Liver (tissue), 9 donors: ENCODE results near the gene GOLT1B. TPM values are rescaled to one million over a fixed set of nuclear protein-coding genes. Genes with fewer than 3 reads are reported as not detected.

ENCODE experiments used
- DNase-seq: peaks from one replicate; pipeline ENCODE4 v3.0.0-alpha.2; 2017; ENCODE audit warnings: low spot score
- H3K27ac ChIP-seq, 2 donors: one replicate each; pipeline ENCODE4 v1.7.0; 2013; ENCODE audit warnings: inconsistent platforms in 2 of 2, low read length in 2 of 2, control low read depth in 1 of 2, low read depth in 1 of 2, mild to moderate bottlenecking in 1 of 2
- H3K27me3 ChIP-seq, 4 donors: one replicate each; pipeline versions ENCODE4 v1.6.1 to v1.7.0; 2013; ENCODE audit warnings: low read length in 3 of 4, inconsistent platforms in 1 of 4, mild to moderate bottlenecking in 1 of 4, moderate library complexity in 1 of 4; ENCODE audit not compliant: control insufficient read depth in 4 of 4, insufficient read depth in 4 of 4
- H3K36me3 ChIP-seq, 4 donors: one replicate each; pipeline versions ENCODE4 v1.6.1 to v1.7.0; 2013; ENCODE audit warnings: low read length in 3 of 4, mild to moderate bottlenecking in 3 of 4, low read depth in 1 of 4, moderate library complexity in 1 of 4; ENCODE audit not compliant: control insufficient read depth in 4 of 4, insufficient read depth in 3 of 4
- H3K4me1 ChIP-seq, 4 donors: one replicate each; pipeline versions ENCODE4 v1.6.1 to v1.7.0; 2013; ENCODE audit warnings: low read length in 3 of 4, mild to moderate bottlenecking in 3 of 4, moderate library complexity in 1 of 4; ENCODE audit not compliant: control insufficient read depth in 4 of 4, insufficient read depth in 4 of 4
- H3K4me3 ChIP-seq, 3 donors: one replicate each; pipeline versions ENCODE4 v1.6.1 to v1.7.0; 2013; ENCODE audit warnings: low read length in 3 of 3, control low read depth in 1 of 3, low read depth in 1 of 3, mild to moderate bottlenecking in 1 of 3
- H3K9ac ChIP-seq, 2 donors: one replicate each; pipeline ENCODE4 v1.7.0; 2013; ENCODE audit warnings: low read length in 2 of 2, mild to moderate bottlenecking in 2 of 2, moderate library complexity in 2 of 2, control low read depth in 1 of 2, low read depth in 1 of 2
- H3K9me3 ChIP-seq, 4 donors: one replicate each; pipeline versions ENCODE4 v1.6.1 to v1.7.0; 2013; ENCODE audit warnings: low read length in 3 of 4; ENCODE audit not compliant: control insufficient read depth in 4 of 4
- EGR1 ChIP-seq, 2 donors: IDR thresholded peaks; 2 replicates each; pipeline ENCODE4 v1.6.1; 2016 to 2018; ENCODE audit warnings: antibody characterized with exemption in 2 of 2, low read depth in 2 of 2
- FOXA1 ChIP-seq: IDR thresholded peaks from 2 replicates; pipeline ENCODE4 v1.6.1; 2016; ENCODE audit warnings: antibody characterized with exemption
- FOXA2 ChIP-seq: IDR thresholded peaks from 2 replicates; pipeline ENCODE4 v1.6.1; 2016; ENCODE audit warnings: antibody characterized with exemption
- GABPA ChIP-seq, 2 donors: IDR thresholded peaks in 1 of 2; conservative IDR thresholded peaks in 1 of 2; 2 replicates each; pipeline ENCODE4 v1.6.1; 2016; ENCODE audit warnings: antibody characterized with exemption in 2 of 2, mild to moderate bottlenecking in 1 of 2, moderate library complexity in 1 of 2
- HNF4A ChIP-seq, 2 donors: conservative IDR thresholded peaks; 2 replicates each; pipeline ENCODE4 v1.6.1; 2016; ENCODE audit warnings: antibody characterized with exemption in 2 of 2, mild to moderate bottlenecking in 2 of 2
- HNF4G ChIP-seq: IDR thresholded peaks from 2 replicates; pipeline ENCODE4 v1.6.1; 2016; ENCODE audit warnings: antibody characterized with exemption
- JUND ChIP-seq, 2 donors: IDR thresholded peaks; 2 replicates each; pipeline ENCODE4 v1.6.1; 2016; ENCODE audit warnings: antibody characterized with exemption in 2 of 2
- NR2F2 ChIP-seq: IDR thresholded peaks from 2 replicates; pipeline ENCODE4 v1.6.1; 2016; ENCODE audit warnings: antibody characterized with exemption
- RAD21 ChIP-seq, 2 donors: IDR thresholded peaks; 2 replicates each; pipeline ENCODE4 v1.6.1; 2016; ENCODE audit warnings: antibody characterized with exemption in 2 of 2, mild to moderate bottlenecking in 2 of 2
- RXRA ChIP-seq, 2 donors: IDR thresholded peaks; 2 replicates each; pipeline ENCODE4 v1.6.1; 2017 to 2018; ENCODE audit warnings: antibody characterized with exemption in 2 of 2, mild to moderate bottlenecking in 1 of 2
- TAF1 ChIP-seq: conservative IDR thresholded peaks from 2 replicates; pipeline ENCODE4 v1.6.1; 2016; ENCODE audit warnings: antibody characterized with exemption, mild to moderate bottlenecking
- YY1 ChIP-seq: IDR thresholded peaks from 2 replicates; pipeline ENCODE4 v1.6.1; 2016; ENCODE audit warnings: antibody characterized with exemption, mild to moderate bottlenecking
- WGBS: extraction: QIAGEN DNeasy Blood & Tissue Kit; methylation state at CpG from one replicate; pipeline ENCODE4 v1.1.7; 2013; 5-methylcytosine and 5-hydroxymethylcytosine counted together
- polyA plus RNA-seq, 2 donors: library from polyadenylated mRNA; stranded (reverse) in 1 of 2; unstranded in 1 of 2; fragments of 200-250 nt in 1 of 2; fragments of >200 nt in 1 of 2; fragmentation: Nextera tagmentation in 1 of 2; extraction: Ambion mirVana in 1 of 2; gene quantifications; one replicate each; pipeline versions ENCODE4 v1.2.1 to v1.2.3, GENCODE V29; 2013 to 2015
- total RNA-seq, 2 donors: library from RNA; depleted of rRNA; stranded (reverse); fragments of >200 nt; gene quantifications; one replicate each; pipeline ENCODE4 v1.2.3, GENCODE V29; 2014
- TF ChIP-seq, protein P1 (sequence below): IDR thresholded peaks from 2 replicates; pipeline ENCODE4 v1.6.1; 2016; ENCODE audit warnings: antibody characterized with exemption
- TF ChIP-seq, protein P2 (sequence below): IDR thresholded peaks from 2 replicates; pipeline ENCODE4 v1.6.1; 2016; ENCODE audit warnings: antibody characterized with exemption
- TF ChIP-seq, protein P3 (sequence below): IDR thresholded peaks from 2 replicates; pipeline ENCODE4 v1.6.1; 2016; ENCODE audit warnings: antibody characterized with exemption
- TF ChIP-seq, protein P4 (sequence below): IDR thresholded peaks from 2 replicates; pipeline ENCODE4 v1.6.1; 2016; ENCODE audit warnings: antibody characterized with exemption, mild to moderate bottlenecking
- TF ChIP-seq, protein P5 (sequence below): fragments of 150-350 bp; IDR thresholded peaks from 2 replicates; pipeline ENCODE4 v1.5.1; 2017; ENCODE audit warnings: improper control_type of control experiment, low read depth, low read length; ENCODE audit not compliant: missing input control
- donor health status: healthy.
- donor health status: healthy.
- donor health status: healthy.
- donor health status: healthy.
- donor health status: healthy.

Gene GOLT1B
- total and polyA plus RNA-seq, 4 donors: 11.0 to 36.9 (median 17.3) TPM

DNA sequence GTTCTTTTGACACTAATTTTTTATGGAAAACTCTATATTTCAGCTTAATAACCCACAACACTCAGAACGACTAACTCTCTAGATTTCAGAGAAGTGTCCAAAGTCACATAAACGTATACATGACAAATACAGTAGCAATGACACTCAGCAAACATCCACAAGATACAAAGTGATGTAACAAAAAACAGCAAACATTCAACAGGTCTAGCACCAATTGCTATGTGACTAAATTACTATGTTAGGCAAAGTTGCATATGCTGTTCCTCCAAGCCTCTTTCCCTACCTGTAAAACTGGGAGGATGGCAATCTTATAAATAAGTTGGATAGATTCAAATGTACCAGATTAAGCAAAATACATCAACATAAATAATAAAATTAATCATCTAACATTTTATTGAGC lies 1.8 kb upstream of the GOLT1B start:
- Histone ChIP-seq H3K4me1 (peaks cover 4 to 24% (median 20%) of the 10 kb centered on the region in 4 donors), H3K4me3 (no peak overlapping the region), H3K9ac (no peak overlapping the region), H3K36me3 (peaks cover 4 to 26% (median 18%) of the 10 kb centered on the region in 4 donors), H3K27ac (no peak overlapping the region), H3K27me3 (no peaks in the 10 kb centered on the region), H3K9me3 (no peaks in the 10 kb centered on the region)
- TF ChIP-seq TAF1 (no peak), YY1 (no peak)
- 81% methylated on average over 2 of the region's 2 CpGs for WGBS
- no peak for DNase-seq

DNA sequence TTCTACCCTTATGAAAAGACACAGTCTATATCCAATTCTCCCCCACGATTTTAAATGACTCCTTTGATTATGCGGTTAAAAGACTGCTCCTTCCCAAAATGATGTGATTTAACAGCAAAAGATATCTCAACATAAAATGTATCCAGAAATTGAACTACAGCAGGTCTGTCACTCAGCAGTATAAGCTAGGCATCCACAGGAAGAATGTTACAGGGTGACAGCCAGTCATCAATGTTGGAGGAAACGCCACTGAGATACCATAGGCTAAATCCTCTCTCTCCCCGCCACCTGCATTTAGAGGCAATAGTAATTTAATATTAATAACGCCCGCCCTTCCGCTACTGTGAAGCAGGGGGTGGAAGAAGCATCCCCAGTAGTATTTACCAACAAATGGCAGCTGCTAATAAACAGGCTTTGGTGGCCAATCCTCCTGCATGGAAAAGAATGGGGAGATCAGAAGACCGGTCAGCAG lies 767 bp upstream of the GOLT1B start:
- peak overlapping the region; percentile 68 to 73 for H3K9ac ChIP-seq
- peaks cover 4 to 28% (median 20%) of the 10 kb centered on the region in 4 donors for H3K4me1 ChIP-seq
- TF ChIP-seq YY1: no peak
- TF ChIP-seq, protein P1, sequence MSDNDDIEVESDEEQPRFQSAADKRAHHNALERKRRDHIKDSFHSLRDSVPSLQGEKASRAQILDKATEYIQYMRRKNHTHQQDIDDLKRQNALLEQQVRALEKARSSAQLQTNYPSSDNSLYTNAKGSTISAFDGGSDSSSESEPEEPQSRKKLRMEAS: no peak
- no peak for TF ChIP-seq NR2F2
- TF ChIP-seq FOXA2: no peak
- H3K27ac ChIP-seq: peak overlapping the region; percentile 64 to 66
- H3K9me3 ChIP-seq: no peaks in the 10 kb centered on the region
- peaks cover 3 to 22% (median 13%) of the 10 kb centered on the region in 4 donors for H3K36me3 ChIP-seq
- 13% methylated on average over 8 of the region's 8 CpGs for WGBS
- no peak for DNase-seq
- H3K27me3 ChIP-seq: no peaks in the 10 kb centered on the region
- peak overlapping the region; percentile 74 to 90 (median 83) for H3K4me3 ChIP-seq

DNA sequence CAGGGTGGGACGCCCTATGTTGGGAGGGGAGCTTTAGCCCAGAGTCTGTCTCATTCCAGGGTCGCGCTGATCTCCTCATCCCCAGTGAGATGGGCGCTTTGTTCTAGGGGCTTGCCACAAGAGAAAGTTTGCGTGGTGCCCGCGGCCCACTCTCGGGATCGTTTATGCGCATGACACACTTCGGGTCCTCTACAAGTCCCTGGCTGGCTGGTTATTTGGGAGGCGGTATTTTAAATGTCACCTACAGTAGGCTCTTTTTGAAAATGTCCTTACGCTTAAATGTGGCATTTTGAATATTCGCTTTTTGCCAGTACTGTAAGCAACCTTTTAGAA lies 541 bp downstream of the GOLT1B start:
- WGBS: 1% methylated on average over 14 of the region's 14 CpGs
- H3K4me1 ChIP-seq: peaks cover 4 to 30% (median 20%) of the 10 kb centered on the region in 4 donors
- H3K27me3 ChIP-seq: no peaks in the 10 kb centered on the region
- H3K4me3 ChIP-seq: peak overlapping the region; percentile 83 to 91 (median 90)
- no peaks in the 10 kb centered on the region for H3K9me3 ChIP-seq
- H3K36me3 ChIP-seq: peaks cover 3 to 13% (median 9%) of the 10 kb centered on the region in 4 donors
- H3K9ac ChIP-seq: peak overlapping the region; percentile 24 to 73
- TF ChIP-seq YY1: no peak
- no peak for TF ChIP-seq GABPA (IDR thresholded peaks at IDR 0.05 in 1 of 2, conservative IDR thresholded peaks at IDR 0.05 in 1 of 2)
- no peak for TF ChIP-seq HNF4G
- TF ChIP-seq JUND (IDR thresholded peaks at IDR 0.05): no peak
- TF ChIP-seq, protein P2, sequence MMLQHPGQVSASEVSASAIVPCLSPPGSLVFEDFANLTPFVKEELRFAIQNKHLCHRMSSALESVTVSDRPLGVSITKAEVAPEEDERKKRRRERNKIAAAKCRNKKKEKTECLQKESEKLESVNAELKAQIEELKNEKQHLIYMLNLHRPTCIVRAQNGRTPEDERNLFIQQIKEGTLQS: no peak
- TF ChIP-seq NR2F2: no peak
- TF ChIP-seq RXRA (IDR thresholded peaks at IDR 0.05): no peak
- TF ChIP-seq RAD21 (IDR thresholded peaks at IDR 0.05): no peak
- TF ChIP-seq, protein P3, sequence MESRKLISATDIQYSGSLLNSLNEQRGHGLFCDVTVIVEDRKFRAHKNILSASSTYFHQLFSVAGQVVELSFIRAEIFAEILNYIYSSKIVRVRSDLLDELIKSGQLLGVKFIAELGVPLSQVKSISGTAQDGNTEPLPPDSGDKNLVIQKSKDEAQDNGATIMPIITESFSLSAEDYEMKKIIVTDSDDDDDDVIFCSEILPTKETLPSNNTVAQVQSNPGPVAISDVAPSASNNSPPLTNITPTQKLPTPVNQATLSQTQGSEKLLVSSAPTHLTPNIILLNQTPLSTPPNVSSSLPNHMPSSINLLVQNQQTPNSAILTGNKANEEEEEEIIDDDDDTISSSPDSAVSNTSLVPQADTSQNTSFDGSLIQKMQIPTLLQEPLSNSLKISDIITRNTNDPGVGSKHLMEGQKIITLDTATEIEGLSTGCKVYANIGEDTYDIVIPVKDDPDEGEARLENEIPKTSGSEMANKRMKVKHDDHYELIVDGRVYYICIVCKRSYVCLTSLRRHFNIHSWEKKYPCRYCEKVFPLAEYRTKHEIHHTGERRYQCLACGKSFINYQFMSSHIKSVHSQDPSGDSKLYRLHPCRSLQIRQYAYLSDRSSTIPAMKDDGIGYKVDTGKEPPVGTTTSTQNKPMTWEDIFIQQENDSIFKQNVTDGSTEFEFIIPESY: no peak
- no peak for TF ChIP-seq FOXA2
- TF ChIP-seq HNF4A (conservative IDR thresholded peaks at IDR 0.05): no peak
- no peak for TF ChIP-seq TAF1
- TF ChIP-seq, protein P4, sequence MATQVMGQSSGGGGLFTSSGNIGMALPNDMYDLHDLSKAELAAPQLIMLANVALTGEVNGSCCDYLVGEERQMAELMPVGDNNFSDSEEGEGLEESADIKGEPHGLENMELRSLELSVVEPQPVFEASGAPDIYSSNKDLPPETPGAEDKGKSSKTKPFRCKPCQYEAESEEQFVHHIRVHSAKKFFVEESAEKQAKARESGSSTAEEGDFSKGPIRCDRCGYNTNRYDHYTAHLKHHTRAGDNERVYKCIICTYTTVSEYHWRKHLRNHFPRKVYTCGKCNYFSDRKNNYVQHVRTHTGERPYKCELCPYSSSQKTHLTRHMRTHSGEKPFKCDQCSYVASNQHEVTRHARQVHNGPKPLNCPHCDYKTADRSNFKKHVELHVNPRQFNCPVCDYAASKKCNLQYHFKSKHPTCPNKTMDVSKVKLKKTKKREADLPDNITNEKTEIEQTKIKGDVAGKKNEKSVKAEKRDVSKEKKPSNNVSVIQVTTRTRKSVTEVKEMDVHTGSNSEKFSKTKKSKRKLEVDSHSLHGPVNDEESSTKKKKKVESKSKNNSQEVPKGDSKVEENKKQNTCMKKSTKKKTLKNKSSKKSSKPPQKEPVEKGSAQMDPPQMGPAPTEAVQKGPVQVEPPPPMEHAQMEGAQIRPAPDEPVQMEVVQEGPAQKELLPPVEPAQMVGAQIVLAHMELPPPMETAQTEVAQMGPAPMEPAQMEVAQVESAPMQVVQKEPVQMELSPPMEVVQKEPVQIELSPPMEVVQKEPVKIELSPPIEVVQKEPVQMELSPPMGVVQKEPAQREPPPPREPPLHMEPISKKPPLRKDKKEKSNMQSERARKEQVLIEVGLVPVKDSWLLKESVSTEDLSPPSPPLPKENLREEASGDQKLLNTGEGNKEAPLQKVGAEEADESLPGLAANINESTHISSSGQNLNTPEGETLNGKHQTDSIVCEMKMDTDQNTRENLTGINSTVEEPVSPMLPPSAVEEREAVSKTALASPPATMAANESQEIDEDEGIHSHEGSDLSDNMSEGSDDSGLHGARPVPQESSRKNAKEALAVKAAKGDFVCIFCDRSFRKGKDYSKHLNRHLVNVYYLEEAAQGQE: no peak
- TF ChIP-seq EGR1 (IDR thresholded peaks at IDR 0.05; ENCODE audit: low read depth in 2 of 2): no peak
- TF ChIP-seq, protein P5, sequence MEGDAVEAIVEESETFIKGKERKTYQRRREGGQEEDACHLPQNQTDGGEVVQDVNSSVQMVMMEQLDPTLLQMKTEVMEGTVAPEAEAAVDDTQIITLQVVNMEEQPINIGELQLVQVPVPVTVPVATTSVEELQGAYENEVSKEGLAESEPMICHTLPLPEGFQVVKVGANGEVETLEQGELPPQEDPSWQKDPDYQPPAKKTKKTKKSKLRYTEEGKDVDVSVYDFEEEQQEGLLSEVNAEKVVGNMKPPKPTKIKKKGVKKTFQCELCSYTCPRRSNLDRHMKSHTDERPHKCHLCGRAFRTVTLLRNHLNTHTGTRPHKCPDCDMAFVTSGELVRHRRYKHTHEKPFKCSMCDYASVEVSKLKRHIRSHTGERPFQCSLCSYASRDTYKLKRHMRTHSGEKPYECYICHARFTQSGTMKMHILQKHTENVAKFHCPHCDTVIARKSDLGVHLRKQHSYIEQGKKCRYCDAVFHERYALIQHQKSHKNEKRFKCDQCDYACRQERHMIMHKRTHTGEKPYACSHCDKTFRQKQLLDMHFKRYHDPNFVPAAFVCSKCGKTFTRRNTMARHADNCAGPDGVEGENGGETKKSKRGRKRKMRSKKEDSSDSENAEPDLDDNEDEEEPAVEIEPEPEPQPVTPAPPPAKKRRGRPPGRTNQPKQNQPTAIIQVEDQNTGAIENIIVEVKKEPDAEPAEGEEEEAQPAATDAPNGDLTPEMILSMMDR: no peak
- TF ChIP-seq, protein P1: no peak
- TF ChIP-seq FOXA1: no peak
- H3K27ac ChIP-seq: peak overlapping the region; percentile 56 to 79
- DNase-seq: no peak
